HCT116 (cell line): ENCODE results near the gene CCSER1. TPM values are rescaled to one million over a fixed set of nuclear protein-coding genes. Genes with fewer than 3 reads are reported as not detected.

Source experiments
- ATAC-seq: fragments of 200-7000 bp; cut with Tn5 transposase; 2 replicates; pipeline ENCODE4 v1.9.1; 2020; ENCODE audit warnings: mild to moderate bottlenecking, moderate library complexity
- BruUV-seq: library from RNA; stranded (reverse); fragments of 400-500 nt; replicated peaks from 2 replicates; lab custom pipeline; 2021; lab: Mats Ljungman, UMichigan
- CTCF ChIA-PET: fragments of 300-600 bp; sonication (Branson Sonifier 250); formaldehyde crosslinking; loops from one replicate; lab custom pipeline; 2021; ENCODE audit warnings: antibody characterized with exemption; lab: Charles Lee
- POLR2A ChIA-PET: fragments of 300-600, 350-600 bp; sonication (Branson Sonifier 250); formaldehyde crosslinking; loops from one replicate; lab custom pipeline; 2021; ENCODE audit warnings: antibody characterized with exemption; lab: Charles Lee
- RAD21 ChIA-PET, 2 experiments: fragments of 300-600 bp; sonication (Branson Sonifier 250); formaldehyde crosslinking; loops; one replicate each; lab custom pipeline; 2023; ENCODE audit warnings: low total read pairs in 2 of 2; ENCODE audit not compliant: uncharacterized antibody in 2 of 2, unreplicated experiment in 2 of 2, low non-redundant PET in 1 of 2; lab: Charles Lee
- DNase-seq: peaks from one replicate; pipeline ENCODE4 v3.0.0-alpha.2; 2010; ENCODE audit warnings: low read depth, low spot score
- H2AFZ ChIP-seq: fragments of 200-600 bp; shearing (Covaris generic), sonication (generic); 2 replicates; pipeline ENCODE4 v1.6.1; 2017; ENCODE audit warnings: low read depth, mixed run types, mixed read lengths, antibody characterized with exemption, low read length; ENCODE audit not compliant: poor library complexity, severe bottlenecking
- H3K27ac ChIP-seq: 2 replicates; pipeline ENCODE4 v1.5.1; 2012; ENCODE audit warnings: low read depth, low read length
- H3K27me3 ChIP-seq: fragments of 200-600 bp; sonication (generic); 2 replicates; pipeline ENCODE4 v1.6.1; 2016; ENCODE audit warnings: mixed run types, low read length, mixed read lengths; ENCODE audit not compliant: insufficient read depth
- H3K36me3 ChIP-seq, 2 experiments: fragments of 200-500 bp in 1 of 2; fragments of 200-600 bp in 1 of 2; sonication (Bioruptor generic) in 1 of 2; sonication (generic) in 1 of 2; 2 replicates each; pipeline versions ENCODE4 v1.5.1 to v1.6.1; 2014 to 2016; ENCODE audit warnings: low read length in 2 of 2, inconsistent platforms in 1 of 2, mixed read lengths in 1 of 2, mixed run types in 1 of 2; ENCODE audit not compliant: insufficient read depth in 2 of 2, control insufficient read depth in 1 of 2
- H3K4me1 ChIP-seq, 2 experiments: fragments of 200-600 bp in 1 of 2; sonication (generic) in 1 of 2; 2 replicates each; pipeline versions ENCODE4 v1.5.1 to v1.6.1; 2012 to 2017; ENCODE audit warnings: low read length in 2 of 2, inconsistent platforms in 1 of 2, mild to moderate bottlenecking in 1 of 2, mixed read lengths in 1 of 2, mixed run types in 1 of 2, moderate library complexity in 1 of 2; ENCODE audit not compliant: insufficient read depth in 2 of 2, control insufficient read depth in 1 of 2
- H3K4me2 ChIP-seq: fragments of 200-600 bp; sonication (generic); 2 replicates; pipeline ENCODE4 v1.6.1; 2017; ENCODE audit warnings: mixed run types, low read length, mixed read lengths
- H3K4me3 ChIP-seq, 2 experiments: fragments of 200-600 bp in 1 of 2; sonication (generic) in 1 of 2; replicated peaks in 1 of 2; 2 replicates each; pipeline ENCODE4 v1.5.1; 2011 to 2016; ENCODE audit warnings: low read length in 2 of 2, control low read depth in 1 of 2, low read depth in 1 of 2, mild to moderate bottlenecking in 1 of 2, mixed read lengths in 1 of 2, mixed run types in 1 of 2
- H3K79me2 ChIP-seq: fragments of 200-600 bp; sonication (generic); 2 replicates; pipeline ENCODE4 v1.6.1; 2017; ENCODE audit warnings: mild to moderate bottlenecking, mixed run types, low read length, moderate library complexity, mixed read lengths; ENCODE audit not compliant: insufficient read depth
- H3K9ac ChIP-seq: fragments of 200-600 bp; sonication (generic); 2 replicates; pipeline ENCODE4 v1.6.1; 2016; ENCODE audit warnings: low read length, mixed read lengths
- H3K9me2 ChIP-seq: fragments of 200-600 bp; sonication (generic), shearing (Covaris generic); 2 replicates; pipeline ENCODE4 v1.6.1; 2017; ENCODE audit warnings: mixed run types, mild to moderate bottlenecking, moderate library complexity; ENCODE audit not compliant: insufficient read depth
- H3K9me3 ChIP-seq, 2 experiments: fragments of 200-500 bp in 1 of 2; fragments of 200-600 bp in 1 of 2; sonication (Bioruptor generic) in 1 of 2; sonication (generic) in 1 of 2; 2 replicates each; pipeline ENCODE4 v1.6.1; 2014 to 2017; ENCODE audit warnings: low read length in 2 of 2, mixed read lengths in 2 of 2, inconsistent platforms in 1 of 2, low read depth in 1 of 2, mild to moderate bottlenecking in 1 of 2, mixed run types in 1 of 2, moderate library complexity in 1 of 2; ENCODE audit not compliant: control insufficient read depth in 1 of 2, insufficient read depth in 1 of 2
- H4K20me1 ChIP-seq: fragments of 200-600 bp; sonication (generic), shearing (Covaris generic); 2 replicates; pipeline ENCODE4 v1.6.1; 2017; ENCODE audit warnings: mixed run types, mild to moderate bottlenecking, moderate library complexity; ENCODE audit not compliant: insufficient read depth
- ATF3 ChIP-seq: IDR thresholded peaks from 2 replicates; pipeline ENCODE4 v1.6.1; 2012
- CBX3 ChIP-seq: IDR thresholded peaks from 2 replicates; pipeline ENCODE4 v1.6.1; 2012; ENCODE audit warnings: low read depth
- CEBPB ChIP-seq: IDR thresholded peaks from 2 replicates; pipeline ENCODE4 v1.6.1; 2012; ENCODE audit warnings: low read depth
- CTCF ChIP-seq, 3 experiments: fragments of 200-600 bp in 1 of 3; sonication (generic) in 1 of 3; IDR thresholded peaks in 2 of 3; conservative IDR thresholded peaks in 1 of 3; 2 replicates each; pipeline ENCODE4 v1.5.1; 2012 to 2017; ENCODE audit warnings: low read depth in 2 of 3, low read length in 2 of 3, antibody characterized with exemption in 1 of 3, borderline replicate concordance in 1 of 3, control low read depth in 1 of 3, mild to moderate bottlenecking in 1 of 3, mixed read lengths in 1 of 3, mixed run types in 1 of 3, moderate library complexity in 1 of 3; ENCODE audit not compliant: insufficient read depth in 1 of 3
- ELF1 ChIP-seq: IDR thresholded peaks from 2 replicates; pipeline ENCODE4 v1.6.1; 2012; ENCODE audit warnings: low read depth, borderline replicate concordance
- EZH2 ChIP-seq: fragments of 200-600 bp; sonication (generic); IDR thresholded peaks from 2 replicates; pipeline ENCODE4 v1.6.1; 2017; ENCODE audit warnings: antibody characterized with exemption, mixed run types
- JUND ChIP-seq: IDR thresholded peaks from 2 replicates; pipeline ENCODE4 v1.6.1; 2012
- MAX ChIP-seq: IDR thresholded peaks from 2 replicates; pipeline ENCODE4 v1.6.1; 2012
- POLR2A ChIP-seq: IDR thresholded peaks from 2 replicates; pipeline ENCODE4 v1.7.0; 2011; ENCODE audit warnings: borderline replicate concordance; ENCODE audit not compliant: insufficient read depth, insufficient read length; ENCODE audit errors: extremely low read depth
- POLR2AphosphoS5 ChIP-seq: IDR thresholded peaks from 2 replicates; pipeline ENCODE4 v1.6.1; 2011; ENCODE audit warnings: mild to moderate bottlenecking, low read depth, low read length, moderate library complexity
- SIN3A ChIP-seq: IDR thresholded peaks from 2 replicates; pipeline ENCODE4 v1.6.1; 2012; ENCODE audit warnings: low read depth
- SP1 ChIP-seq: IDR thresholded peaks from 2 replicates; pipeline ENCODE4 v1.6.1; 2012; ENCODE audit warnings: low read depth
- TCF7L2 ChIP-seq: IDR thresholded peaks from 2 replicates; pipeline ENCODE4 v1.7.0; 2011; ENCODE audit warnings: borderline replicate concordance, inconsistent platforms; ENCODE audit not compliant: insufficient read depth, insufficient read length; ENCODE audit errors: extremely low read depth
- ZBTB33 ChIP-seq: IDR thresholded peaks from 2 replicates; pipeline ENCODE4 v1.6.1; 2011; ENCODE audit warnings: mild to moderate bottlenecking, low read length, moderate library complexity; ENCODE audit not compliant: insufficient replicate concordance; ENCODE audit errors: extremely low read depth
- ZNF274 ChIP-seq: fragments of 200-500 bp; sonication (Bioruptor generic); IDR thresholded peaks from 2 replicates; pipeline ENCODE4 v1.6.1; 2014; ENCODE audit warnings: mild to moderate bottlenecking, low read depth, low read length, inconsistent platforms
- intact Hi-C: fragments of 100-400 bp; cut with micrococcal nuclease; formaldehyde crosslinking; loops from 2 replicates; pipeline ENCODE4 v1.10.0; 2022
- total RNA-seq: library from RNA; stranded (reverse); gene quantifications from one replicate; pipeline ENCODE4 v1.2.1, GENCODE V29; 2021; ENCODE audit not compliant: unreplicated experiment

The CCSER1 gene
- total RNA-seq, 1 experiment from 2014 or later, result 6.7 TPM

- no peak overlapping the region for H3K4me2 ChIP-seq
- H3K36me3 ChIP-seq, result no peaks in the 10 kb centered on the region
- CTCF ChIA-PET, result no interaction called here
- intact Hi-C loops, result no loop called here
- DNase-seq, result no peak
- H3K9ac ChIP-seq, result no peak overlapping the region
- no peak overlapping the region for H2AFZ ChIP-seq
- H3K4me1 ChIP-seq, result no peaks in the 10 kb centered on the region
- no peak overlapping the region for H3K4me3 ChIP-seq
- no peaks in the 10 kb centered on the region for H3K9me2 ChIP-seq
- RAD21 ChIA-PET, result no interaction called here
- no TSS peak for BruUV-seq
- no peaks in the 10 kb centered on the region for H4K20me1 ChIP-seq
- H3K79me2 ChIP-seq, result no peaks in the 10 kb centered on the region
- no peaks in the 10 kb centered on the region for H3K27me3 ChIP-seq
- POLR2A ChIA-PET, result no interaction called here
- no peak overlapping the region for H3K27ac ChIP-seq
- ATAC-seq, result no peak
- H3K9me3 ChIP-seq, result no peaks in the 10 kb centered on the region
- no peak for TF ChIP-seq JUND
- no peak for TF ChIP-seq POLR2AphosphoS5
- no peak for TF ChIP-seq SP1
- TF ChIP-seq CEBPB, result no peak
- no peak for TF ChIP-seq ZNF274
- no peak for TF ChIP-seq EZH2
Measured at GRCh38 chr4:91436556-91436955, 1309.4 kb downstream of the CCSER1 start.

- Histone ChIP-seq H3K79me2 (no peaks in the 10 kb centered on the region), H3K27me3 (no peaks in the 10 kb centered on the region), H4K20me1 (no peaks in the 10 kb centered on the region), H3K9me3 (no peaks in the 10 kb centered on the region), H3K4me3 (no peak overlapping the region), H3K9me2 (no peaks in the 10 kb centered on the region), H3K27ac (no peak overlapping the region), H2AFZ (no peak overlapping the region), H3K36me3 (no peaks in the 10 kb centered on the region), H3K4me2 (no peak overlapping the region), H3K4me1 (peaks cover 0 to 6% of the 10 kb centered on the region in 2 experiments; a peak in 1 of 4 replicates), H3K9ac (no peak overlapping the region)
- DNase-seq (no peak), ATAC-seq (no peak)
- ChIA-PET CTCF (no interaction called here), POLR2A (no interaction called here), RAD21 (no interaction called here)
- BruUV-seq, result no TSS peak
- intact Hi-C loops, result no loop called here
- no peak for TF ChIP-seq SIN3A
- no peak for TF ChIP-seq MAX
- no peak for TF ChIP-seq ZBTB33
- TF ChIP-seq TCF7L2, result no peak
- no peak for TF ChIP-seq ELF1
- TF ChIP-seq POLR2A, result no peak
- no peak for TF ChIP-seq ATF3
- no peak for TF ChIP-seq CBX3
- no peak for TF ChIP-seq SP1
- TF ChIP-seq CTCF (IDR thresholded peaks at IDR 0.05 in 2 of 3, conservative IDR thresholded peaks at IDR 0.05 in 1 of 3; ENCODE audit: borderline replicate concordance in 1 of 3, insufficient read depth in 1 of 3, low read depth in 2 of 3, low read length in 2 of 3), result no peak
- no peak for TF ChIP-seq POLR2AphosphoS5
Measured at GRCh38 chr4:91447168-91447567, 1320.0 kb downstream of the CCSER1 start.
